NCI-H524 (cell line): ENCODE results near the gene TMSB10.
"Not testable (repeated sequence)": the region's sequence is repeated elsewhere in the genome, so short reads cannot be mapped to it uniquely, and the experiment has no call there.

Experiments used
- DNase-seq, 2 experiments: peaks; one replicate each; lab custom pipeline; 2025; lab: John Stamatoyannopoulos, UW

Gene TMSB10

DNA sequence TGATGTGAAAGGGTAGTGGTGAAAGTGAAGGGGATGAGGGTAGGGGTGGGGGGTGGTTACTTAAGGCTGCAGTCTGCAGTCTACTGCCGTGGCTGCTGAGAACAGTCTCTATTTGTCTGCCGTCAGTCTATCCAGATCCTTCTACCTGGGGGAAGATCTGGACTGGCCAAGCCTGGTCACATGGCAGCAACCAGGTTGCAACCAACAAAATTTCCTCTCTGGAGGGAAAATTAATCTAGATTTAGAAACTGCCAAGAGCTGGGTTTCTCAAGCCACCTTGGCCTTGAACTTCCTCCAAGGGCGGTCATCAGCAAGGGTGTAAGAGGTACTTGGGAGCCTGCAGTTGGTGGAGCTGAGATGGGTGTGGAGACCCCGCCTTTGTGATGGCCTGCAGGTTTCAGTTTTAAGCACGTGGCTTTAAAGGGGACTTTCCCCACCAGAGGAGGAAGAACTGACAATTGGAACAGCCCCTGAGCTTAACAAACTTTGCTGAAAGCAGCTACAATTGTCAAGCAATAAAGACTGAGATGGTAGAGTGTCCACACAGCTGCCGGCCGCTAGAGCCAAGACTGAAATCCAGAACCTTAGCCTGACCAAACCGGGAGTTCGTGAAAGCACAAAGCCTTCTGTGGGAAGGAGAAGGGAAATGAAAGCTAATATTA is 34.1 kb downstream of the TMSB10 start:
- no peak for DNase-seq

DNA sequence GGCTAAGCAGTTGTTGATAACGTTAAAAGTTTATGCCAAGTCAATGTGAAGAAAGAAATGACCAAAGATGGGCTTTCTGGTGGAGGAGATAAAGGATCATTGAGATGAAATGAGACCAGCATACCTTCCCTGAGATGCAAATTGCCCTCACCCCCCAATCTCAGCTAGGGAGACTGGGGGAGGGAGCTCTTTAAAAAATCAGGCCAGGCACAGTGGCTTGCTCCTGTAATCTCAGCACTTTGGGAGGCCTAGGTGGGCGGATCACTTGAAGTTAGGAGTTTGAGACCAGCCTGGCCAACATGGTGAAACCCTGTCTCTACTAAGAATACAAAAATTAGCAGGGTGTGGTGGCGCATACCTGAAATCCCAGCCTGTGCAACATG is 34.6 kb downstream of the TMSB10 start:
- DNase-seq, result no peak

DNA sequence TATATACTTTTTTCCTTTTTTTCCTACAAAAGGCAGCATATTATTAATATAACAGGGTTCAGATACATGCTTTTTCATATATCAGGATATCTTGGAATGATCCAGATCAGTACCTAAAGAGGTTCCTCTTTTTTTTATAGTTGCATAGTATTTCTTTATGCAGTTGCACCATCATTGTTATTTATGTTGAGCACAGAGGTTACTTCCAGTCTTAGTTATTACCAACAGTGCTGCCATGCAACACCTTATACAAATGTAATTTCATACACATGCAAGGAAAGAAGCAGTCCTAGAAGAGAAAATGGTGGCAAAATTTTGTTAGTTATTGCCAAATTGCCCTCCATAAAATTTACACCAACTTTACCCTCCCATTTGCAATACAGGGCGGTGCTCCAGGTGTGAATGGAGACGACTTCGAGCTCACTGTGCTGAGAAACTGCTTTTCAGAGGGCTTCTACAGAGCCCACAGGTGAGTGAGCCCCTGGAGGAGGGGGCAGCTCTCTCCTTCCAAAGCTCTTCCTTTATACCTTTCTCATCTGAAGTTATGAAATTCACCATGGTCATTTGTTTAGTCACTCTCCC is 35.5 kb downstream of the TMSB10 start:
- DNase-seq, result no peak

- no peak for DNase-seq
Measured at GRCh38 chr2:84942166-84942565, 36.7 kb downstream of the TMSB10 start.

DNA sequence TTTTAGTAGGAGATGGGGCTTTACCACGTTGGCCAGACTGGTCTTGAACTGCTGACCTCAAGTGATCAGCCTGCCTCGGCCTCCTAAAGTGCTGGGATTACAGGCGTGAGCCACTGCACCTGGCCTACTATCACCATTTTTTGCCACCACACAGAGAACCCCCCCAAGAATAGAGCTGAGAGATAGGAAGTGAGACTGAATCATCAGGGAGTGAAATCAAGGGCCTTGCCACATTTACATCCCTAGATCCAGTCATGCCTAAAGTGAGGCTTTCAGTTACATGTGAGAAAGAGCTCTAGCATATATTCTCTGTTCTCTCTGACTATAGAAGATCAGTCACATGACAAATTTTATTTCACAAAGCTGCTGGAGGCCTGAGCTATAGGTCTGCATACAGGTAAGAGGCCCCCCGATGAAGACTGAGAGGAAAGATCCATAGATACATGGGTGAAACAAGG is 37.5 kb downstream of the TMSB10 start:
- no peak for DNase-seq

DNA sequence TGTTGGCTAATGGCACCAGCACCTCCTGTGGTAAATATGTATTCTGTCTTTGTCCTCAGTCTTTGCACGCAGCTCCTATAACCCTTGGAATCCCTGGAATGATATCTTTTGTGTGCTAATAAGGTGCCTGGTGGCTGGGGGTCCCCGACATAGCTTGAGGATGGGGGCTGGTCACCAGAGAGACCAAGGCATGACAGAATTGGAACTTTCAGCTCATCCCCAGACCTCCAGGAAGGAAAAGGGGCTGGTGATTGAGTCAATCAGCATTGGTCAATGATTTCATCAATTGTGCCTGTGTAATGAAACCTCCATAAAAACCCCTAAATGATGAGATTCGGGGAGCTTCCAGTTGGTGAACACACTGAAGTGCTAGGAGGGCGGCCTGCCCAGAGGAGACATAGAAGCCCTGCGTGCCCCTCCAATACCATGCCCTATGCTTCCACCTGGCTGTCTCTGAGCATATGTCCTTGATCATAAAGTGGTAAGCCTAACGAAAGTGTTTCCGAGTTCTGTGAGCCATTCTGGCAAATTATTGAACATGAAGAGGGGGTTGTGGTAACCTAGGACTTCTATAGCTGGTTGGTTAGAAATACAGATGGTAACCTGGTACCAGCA is 38.9 kb downstream of the TMSB10 start:
- no peak for DNase-seq

- not testable (repeated sequence) for DNase-seq
Measured at GRCh38 chr2:84945838-84946203, 40.4 kb downstream of the TMSB10 start.

DNA sequence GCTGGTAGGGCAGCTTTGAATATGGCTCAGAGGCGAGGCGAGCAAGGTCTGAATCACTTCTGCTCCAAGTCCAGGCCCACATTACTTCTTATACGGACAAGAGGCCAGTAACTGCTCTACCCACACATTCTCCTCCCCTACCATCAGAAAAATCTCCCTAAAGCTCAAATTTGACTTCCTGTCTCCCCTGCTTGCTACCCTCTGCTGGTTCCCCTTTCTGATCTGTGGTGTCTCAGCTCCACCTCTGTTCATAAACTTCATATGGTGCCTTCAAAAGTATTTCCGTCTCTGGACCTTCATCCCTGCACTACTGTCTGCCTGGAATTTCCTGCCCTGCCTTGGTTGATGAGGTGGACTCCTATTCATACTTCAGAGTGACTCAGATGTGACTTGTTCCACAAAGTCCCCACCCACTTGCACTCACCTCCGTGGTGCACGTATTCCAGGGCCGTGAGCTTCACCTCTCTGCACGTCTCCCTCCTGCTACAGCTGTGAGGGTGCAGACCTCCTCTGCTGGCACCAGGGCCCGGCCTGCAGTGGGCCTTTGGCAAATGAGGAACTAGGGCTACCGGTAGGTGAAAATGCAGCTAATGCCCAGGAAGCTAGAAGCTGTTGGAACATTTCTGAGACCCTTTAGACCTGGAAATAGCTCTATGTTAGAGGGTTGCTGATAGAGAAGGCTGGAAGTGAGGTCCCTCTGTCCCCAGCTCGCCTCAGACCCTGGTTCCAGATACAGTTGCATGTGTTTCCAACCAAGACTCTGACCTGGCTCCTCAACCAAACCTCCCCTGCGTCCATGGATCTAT is 41.0 kb downstream of the TMSB10 start:
- no peak for DNase-seq

DNA sequence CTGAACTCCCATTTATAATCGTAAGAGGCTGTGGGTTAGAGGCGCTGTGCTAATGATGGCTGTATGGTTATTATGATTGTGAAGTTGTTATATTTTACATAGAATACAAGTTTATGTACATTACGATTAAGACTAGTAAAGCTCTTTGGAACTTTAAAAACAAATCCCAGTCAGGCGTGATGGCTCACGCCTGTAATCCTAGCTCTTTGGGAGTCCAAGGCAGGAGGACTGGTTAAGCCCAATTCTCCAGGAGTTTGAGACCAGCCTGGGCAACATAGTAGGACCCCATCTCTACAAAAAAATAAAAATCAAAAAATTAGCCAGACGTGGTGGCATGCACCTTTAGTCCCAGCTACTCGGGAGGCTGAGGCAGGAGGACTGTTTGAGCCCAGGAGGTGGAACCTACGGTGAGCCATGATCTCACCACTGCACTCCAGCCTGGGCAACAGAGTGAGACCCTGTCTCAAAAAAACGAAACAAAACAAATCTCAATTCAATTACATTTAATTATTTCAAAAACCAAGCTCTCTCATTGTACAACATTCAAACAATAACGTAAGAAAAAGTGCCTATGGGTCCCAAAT is 41.6 kb downstream of the TMSB10 start:
- DNase-seq, result no peak

DNA sequence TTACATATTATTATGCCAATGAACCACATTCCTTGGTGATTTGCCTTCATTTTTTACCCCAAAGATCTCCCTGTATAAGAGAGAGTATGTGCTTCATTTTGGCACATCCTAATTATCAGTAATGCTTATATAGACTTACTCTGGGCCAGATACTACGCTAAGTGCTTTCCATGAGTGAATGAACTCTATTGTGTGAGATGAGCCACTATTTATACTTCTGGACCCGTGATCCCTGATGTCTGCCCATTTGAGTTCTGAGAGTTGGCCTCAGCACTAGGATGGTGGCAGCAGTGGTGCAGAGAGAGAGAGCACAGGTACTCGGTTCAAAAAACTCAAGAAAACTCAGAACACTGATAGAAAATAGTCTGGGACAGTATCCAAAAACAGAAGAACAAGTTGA is 48.1 kb downstream of the TMSB10 start:
- DNase-seq, result no peak

DNA sequence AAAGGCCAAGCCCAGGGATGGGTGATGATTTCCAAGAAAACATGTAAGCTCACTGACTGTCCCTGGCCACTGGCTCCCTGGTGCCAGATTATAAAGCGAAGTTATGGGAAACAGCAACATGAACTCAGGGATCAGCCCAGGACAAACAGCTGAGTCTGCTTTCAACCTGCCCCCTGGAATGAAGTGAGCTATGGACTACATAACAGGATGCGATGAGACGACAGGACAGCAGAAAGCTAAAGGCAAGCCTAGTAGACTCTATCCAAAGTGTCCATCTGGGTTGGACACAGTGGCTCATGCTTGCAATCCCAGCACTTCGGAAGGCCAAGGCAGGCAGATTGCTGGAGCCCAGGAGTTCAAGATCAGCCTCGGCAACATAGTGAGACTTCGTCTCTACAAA is 48.9 kb downstream of the TMSB10 start:
- DNase-seq, result no peak
